Retina (tissue), 1 donor: ENCODE measurements around the gene SLC36A1.
"Not testable (repeated sequence)": the region's sequence is repeated elsewhere in the genome, so short reads cannot be mapped to it uniquely, and the experiment has no call there.

Experiments used
- DNase-seq: peaks from one replicate; pipeline ENCODE4 v3.0.0-alpha.2; 2016

The SLC36A1 gene

DNA sequence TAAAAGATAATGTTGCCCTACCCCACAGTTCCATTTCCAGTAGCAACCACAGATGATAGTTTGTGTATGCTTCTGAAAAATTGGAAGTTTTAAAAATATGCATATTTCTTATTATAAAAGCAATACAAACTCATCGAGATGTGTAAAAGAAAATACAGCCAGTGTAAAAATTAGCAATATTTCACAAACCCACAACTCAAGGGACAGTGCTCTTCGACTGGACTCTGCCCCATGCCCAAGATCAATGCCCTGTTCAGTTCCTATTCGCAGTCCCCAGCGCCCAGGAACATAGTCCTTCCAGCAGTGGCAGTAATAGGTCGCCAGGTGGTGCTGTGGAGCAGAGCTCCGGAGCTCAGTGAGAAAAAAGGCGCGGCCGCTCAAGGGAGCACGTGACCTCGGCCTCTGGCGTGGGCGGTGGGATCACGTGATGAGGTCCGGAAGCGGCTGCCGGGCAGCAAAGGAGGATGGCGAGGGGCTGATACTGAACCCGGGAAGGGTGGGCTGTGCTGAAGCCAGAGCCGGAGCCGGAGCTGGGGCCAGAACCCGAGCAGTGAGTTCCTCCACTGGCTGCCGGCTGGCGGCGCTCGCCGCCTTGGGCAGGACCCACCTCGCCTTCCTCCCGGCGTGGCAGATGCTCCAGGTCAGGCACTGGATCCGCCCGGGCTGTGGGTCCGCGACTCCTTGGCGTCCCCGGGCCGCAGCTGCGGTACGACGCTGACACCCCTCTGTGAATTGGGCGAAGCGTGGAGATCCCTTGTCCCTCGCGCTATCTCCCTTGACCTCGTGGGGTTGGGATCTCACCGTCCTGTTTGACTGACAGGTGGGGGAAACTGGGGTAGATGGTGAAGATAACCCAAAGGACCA, at the start of gene SLC36A1:
SLC36A1 (plus strand) TSS at position 430 of the 864 bp plus-strand sequence. CDS start 11,190 bp downstream, outside the sequence.
- DNase-seq: peak; percentile 97

DNA sequence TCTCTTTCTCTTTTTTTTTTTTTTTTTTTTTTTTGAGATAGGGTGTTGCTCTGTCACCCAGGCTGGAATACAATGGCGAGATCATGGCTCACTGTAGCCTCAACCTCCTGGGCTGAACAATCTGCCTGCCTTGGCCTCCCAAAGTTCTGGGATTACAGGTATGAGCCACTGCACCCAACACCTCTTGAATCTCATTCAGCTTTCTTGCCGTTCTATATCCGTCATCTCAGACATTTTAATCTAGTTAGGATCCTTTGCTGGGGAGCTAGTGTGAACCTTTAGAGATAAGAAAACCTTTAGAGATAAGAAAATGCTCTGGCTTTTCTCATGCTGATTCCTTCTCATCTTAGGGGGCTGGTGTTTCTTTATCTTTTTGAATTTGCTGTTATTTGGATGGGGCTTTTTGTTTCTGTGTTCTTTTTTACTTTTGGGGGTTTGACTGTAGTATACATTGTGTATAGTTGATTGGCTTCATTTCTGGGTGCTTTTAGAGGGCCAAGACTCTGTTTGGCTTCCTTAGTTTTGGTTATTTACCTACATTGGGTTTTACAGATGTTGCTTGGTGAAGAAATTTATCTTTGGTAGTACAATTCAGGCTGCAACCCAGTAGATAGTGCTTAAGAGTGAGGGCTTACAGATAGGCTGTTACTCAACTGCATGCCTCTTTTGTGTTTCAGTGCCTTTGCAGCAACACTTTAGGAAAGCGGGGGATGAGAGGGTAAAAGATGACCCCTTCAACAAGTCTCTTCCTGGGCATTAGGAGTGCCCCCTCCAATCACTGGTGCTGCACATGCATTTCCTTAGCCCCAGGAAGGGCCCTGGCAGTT, 41.9 kb upstream of the SLC36A1 start:
- DNase-seq: no peak

DNA sequence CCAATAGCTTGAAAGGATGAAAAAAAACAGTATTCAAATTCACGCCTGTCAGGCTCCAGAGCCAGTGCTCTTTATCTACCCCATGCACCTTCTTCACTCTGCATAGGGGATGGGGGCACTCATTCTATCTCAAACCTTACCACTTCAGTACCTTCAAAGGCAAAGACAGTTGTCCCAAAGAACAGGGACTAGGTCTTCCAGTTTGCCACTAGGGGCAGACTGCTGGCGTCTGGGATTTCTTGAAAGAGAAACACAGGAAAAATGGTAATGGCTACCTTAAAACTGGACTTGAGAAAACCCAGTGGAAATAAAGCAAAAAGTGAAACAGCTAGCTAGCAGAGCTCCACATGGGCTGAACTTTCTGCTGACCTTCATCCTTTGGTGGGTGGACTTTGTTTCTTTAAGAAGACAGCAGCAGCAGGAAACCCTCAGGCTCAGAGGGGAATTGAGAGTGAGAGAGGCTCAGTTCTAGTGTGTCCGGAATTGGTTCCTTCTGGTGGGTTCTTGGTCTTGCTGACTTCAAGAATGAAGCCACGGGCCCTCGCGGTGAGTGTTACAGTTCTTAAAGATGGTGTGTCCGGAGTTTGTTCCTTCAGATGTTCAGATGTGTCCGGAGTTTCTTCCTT, 41.0 kb upstream of the SLC36A1 start:
- no peak for DNase-seq

DNA sequence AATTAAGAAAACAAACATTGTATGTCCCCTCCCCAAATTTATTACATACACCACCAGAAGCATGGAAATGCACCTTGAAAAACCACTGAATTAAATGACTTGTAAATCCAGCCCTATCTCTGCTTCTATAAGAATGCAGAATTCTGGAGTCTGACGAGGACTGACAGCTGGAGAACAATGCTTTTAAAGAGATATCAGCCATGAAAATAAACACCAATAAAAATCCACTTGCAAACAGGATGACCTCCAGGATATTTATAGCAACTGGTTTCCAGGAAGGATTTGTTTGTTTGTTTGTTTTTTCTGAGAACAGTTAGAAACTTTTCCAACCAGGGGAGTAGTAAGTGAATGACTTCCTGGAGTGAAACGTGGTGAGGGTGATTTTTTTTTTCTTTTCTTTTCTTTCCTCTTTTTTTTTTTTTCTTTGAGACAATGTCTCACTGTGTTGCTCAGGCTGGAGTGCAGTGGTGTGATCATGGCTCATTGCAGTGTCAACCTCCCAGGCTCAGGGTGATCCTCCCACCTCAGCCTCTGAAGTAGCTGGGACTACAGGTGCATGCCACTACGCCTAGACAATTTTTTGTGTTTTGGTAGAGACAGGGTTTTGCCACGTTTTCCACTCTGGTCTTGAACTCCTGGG, 38.7 kb upstream of the SLC36A1 start:
- DNase-seq: peak; percentile 49

DNA sequence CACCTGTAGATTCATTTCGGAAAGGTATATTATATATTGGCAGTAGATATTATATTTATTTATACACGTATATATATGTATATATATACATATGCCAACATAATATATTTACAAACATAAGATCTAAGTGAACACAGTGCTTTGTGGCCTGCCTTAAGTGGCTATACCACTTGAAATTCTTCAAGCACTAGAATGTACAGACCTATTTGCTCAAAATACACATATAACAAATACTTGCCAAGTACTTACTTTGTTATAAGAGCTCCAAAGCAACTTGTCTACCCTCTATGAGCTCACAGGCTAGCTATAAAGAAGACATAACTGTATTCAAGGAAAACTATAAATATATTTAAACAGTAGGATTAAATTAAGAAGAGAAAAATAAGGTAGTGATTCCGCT, 33.6 kb upstream of the SLC36A1 start:
- no peak for DNase-seq

DNA sequence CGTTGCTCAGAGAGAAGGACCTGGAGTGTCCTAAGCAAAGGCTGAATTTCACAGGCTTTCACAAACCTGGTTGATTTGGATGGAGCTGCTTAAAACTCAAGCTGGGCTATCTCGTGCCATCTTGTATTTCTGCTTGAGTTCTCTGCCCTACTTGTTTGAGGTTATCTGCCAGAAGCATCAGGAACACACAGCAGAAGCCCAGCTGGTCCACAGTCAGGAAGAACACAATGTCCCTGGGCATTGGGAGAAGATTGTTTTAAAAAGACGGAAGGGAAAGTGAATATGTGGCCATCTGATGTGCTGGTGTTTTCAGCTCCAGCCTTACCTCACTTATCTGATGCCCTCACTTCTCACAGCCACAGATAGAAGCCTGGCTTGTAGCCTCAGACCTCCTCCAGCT, 32.9 kb upstream of the SLC36A1 start:
- DNase-seq: no peak

DNA sequence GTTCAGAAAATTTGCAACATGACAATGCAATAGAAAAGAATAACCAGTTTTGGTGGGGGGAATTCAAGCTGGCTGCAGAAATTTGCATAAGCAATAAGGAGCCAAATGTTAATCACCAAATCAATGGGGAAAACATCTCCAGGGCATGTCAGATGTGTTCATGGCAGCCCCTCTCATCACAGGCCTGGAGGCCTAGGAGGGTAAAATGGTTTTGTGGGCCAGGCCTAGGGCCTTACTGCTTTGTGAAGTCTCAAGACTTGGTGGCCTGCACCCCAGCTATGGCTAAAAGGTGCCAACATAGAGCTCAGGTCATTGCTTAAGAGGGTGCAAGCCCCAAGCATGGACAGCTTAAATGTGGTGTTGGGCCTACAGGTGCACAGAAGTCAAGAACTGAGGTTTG, 29.7 kb upstream of the SLC36A1 start:
- no peak for DNase-seq

DNA sequence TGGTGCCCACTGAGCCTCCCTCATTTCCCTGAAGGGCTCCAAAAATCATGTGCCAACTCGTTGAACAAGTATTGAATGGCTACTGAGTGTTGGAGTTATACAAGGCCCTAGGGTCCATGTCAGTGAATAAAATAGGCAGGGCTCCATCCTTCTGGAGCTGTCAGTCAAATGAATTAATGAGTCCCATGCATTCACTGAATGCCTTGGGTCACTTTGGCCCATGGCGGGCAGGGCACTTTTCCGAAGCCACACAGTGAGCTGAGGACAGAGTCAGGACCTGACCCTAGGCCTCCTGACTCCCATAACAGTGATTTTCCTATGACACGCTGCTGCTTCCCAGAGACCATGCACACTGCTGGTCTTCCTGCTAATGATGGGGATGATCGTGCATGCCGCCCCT, 27.3 kb upstream of the SLC36A1 start:
- no peak for DNase-seq

DNA sequence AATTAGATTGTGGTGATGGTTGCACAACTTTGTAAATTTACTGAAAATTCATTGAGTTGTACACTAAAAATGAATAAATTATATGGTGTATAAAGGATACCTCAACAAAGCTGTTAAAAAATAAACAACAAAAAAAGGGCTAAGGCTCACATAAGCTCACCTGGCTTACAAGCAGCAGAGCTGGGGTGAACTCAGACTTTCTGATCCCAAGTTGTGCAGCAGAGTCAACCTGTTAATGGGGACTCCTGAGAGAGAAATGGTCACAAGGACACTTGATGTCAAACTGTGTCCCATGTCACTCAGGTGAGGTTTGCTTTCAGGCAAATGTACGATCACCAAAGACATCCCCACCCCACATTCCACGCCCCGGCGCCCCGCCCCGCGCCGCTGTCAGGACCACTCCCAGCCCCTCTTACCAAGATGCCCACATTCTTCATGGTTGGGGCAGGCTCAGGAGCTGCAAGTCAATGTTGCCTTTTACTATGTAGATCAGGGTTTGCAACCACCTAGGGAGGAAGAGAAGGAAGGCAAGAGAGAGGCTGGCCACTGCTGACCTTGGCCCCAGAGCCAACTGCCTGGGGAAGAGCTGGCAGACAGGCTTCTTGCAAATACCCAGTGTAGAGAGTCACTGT, 22.4 kb upstream of the SLC36A1 start:
- no peak for DNase-seq

DNA sequence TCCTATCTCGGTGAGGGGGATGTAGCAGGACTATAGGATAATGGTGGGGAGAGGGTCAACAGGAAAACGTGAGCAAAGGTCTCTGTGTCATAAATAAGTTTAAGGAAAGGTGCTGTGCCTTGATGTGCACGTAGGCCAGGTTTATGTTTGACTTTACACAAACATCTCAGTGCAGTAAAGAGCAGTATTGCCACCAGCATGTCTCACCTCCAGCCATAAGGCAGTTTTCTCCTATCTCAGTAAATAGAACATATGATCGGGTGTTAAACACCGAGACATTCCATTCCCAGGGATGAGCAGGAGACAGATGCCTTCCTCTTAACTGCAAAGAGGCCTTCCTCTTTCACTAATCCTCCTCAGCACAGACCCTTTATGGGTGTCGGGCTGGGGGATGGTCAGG, 21.1 kb upstream of the SLC36A1 start:
- not testable (repeated sequence) for DNase-seq

DNA sequence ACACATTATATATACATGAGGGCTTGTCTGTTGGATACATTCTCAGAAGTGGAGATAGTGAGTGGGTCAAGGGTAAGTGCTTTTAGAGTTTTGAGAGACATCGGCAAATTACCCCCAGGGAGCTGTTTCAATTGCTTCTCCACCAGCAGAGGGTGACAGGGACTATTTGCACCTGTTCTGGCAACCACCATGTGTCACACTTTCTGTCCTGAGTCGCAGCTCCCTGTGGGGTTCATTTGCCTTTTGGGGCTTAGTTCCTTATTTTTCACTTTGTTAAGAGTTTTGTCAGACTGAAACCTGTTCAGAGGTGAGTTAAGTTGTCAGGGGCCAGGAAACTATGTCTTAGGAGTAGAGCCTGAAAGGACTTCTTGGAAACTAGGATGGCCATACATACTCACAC, 20.1 kb upstream of the SLC36A1 start:
- DNase-seq: no peak

DNA sequence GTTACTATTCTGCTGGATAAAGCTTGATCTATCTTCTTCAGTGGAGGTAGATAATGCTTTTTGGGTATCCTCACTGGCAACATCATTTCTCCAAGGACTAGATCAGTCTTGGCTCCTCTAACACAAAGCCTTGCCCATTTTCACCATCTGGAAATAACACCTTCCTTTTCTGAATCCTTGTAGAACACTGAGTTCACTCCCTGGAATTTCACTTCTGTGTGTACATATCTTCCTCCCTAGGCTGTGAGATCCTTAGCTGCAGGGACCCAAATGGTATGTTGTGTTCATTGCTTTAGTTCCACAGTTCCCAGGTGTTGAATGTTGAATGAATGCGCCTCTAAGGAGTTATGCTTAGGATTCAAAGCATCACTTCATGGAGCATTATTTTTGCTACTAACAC, 16.7 kb upstream of the SLC36A1 start:
- no peak for DNase-seq

DNA sequence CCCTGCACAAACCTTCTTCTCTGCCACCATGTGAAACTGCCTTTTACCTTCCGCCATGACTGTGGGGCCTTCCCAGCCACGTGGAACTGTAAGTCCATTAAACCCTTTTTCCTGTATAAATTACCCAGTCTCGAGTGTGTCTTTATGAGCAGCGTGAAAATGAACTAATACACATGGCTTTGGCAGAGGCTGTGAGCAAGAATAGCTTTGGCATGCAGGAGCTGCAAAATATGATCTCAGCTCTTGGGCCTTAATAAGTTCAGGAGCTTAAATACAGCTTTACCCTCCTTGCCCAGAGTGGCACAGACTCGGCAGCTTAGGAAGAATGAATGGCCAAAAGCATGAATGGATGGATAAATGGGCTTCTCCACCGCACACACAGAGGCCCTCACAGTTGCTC, 15.7 kb upstream of the SLC36A1 start:
- no peak for DNase-seq

DNA sequence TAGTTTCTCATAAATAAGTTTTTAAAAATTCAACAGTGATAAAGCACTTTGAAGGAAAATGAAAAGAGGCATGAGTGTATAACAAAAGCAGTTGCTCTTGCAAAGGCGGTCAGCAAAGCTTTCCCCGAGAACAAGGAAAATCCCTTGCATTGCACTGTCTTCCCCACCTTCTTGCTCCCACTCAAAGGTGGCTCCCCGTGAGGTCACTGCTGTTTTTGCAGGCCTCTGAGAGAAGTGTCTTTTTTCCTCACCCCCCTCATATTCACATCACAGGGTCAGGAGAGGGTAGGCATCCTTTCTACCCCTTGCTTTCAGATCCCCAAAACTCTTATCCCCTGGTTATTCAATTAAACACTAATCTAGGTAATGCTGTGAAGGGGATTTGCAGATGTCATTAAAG, 15.2 kb upstream of the SLC36A1 start:
- DNase-seq: no peak

DNA sequence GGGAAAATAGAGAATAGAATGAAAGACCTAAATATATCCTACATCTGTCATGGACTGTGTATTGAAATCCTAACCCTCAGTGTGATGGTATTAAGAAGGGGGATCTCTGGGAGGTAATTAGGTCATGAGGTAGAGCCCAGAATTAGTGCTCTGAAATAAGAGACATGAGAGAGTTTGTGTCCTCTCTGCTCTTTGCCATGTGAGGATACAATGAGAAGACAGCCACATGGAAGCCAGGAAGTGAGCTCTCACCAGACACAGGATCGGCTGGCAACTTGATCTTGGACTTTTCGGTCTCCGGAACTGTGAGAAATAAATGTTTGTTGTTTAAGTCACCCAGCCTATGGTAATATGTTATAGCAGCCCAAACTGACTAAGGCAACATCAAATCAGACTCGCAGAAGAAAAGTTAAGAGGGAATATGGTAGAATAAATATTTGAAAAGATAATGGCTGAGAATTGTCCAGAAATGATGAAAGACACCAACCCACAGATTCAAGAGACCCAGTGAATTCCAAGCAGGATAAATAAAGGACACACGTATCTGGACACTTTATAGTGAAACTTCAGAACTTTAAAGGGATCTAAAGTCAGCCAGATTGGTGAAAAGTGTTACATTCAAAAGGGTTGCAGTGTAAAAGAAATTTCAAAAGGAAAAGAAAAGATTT, 12.7 kb upstream of the SLC36A1 start:
- no peak for DNase-seq

DNA sequence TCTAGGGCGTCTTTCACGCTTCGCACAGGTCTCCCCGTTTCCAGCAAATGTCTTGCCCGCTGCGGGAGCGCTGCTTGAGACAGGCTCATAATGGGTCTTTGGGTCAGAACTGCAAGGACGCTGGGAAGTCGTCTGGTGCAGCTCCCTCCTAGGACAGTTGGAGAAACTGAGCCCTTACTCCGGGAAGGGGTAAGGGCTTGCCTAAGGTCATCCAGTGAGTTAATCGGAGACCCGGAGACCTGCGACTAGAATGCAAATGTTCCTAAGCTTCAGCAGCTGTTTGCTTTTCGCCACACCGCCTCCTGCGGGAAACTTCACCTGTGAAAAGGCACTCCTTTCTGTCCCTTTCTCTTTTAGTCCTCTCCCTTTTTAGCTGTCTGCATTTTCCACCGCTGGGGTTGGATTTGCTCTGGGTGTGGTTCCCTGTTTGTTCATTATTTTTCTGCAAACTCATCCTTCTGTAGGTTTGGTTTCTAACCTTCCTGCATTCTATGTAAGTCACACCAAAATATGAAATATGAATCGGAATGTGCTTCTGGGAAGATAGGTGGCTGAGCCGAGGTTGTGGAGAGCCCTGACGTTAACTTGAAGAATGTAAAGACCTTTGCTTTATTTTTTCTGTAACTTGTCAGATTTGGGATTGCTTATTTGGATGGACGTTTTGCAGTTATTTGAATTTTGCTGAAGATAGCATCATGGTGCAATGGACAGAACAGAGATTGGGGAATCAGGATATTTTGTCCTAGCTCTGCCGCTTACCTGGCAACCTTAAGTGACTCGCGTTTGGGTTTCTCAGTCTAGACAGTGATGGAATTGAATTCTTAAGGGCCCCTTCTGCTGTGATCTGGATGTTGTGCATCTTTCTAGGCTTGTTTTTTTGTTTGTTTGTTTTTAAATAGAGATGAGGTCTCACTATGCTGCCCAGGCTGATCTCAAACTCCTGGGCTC, 909 bp downstream of the SLC36A1 start:
- DNase-seq: no peak

DNA sequence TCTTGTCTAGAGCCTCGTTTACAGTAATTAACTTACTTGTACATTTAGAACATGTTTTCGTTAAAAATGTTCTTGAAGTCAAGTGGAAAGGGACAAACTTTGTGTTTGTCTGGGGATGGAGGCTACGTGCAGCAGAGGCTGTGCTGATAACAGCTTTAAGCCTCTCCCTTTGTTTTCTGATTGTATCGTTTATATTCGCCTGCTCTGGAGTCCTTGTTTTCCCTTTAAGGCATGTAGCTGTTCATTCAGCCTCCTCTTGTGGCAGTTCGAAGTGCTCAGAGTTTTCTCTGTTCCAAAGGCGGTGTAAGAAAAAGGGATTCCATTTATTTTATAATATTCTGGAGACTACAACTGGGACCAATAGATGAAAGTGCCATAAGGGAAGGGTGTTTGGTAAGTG, 1.9 kb downstream of the SLC36A1 start:
- DNase-seq: no peak

DNA sequence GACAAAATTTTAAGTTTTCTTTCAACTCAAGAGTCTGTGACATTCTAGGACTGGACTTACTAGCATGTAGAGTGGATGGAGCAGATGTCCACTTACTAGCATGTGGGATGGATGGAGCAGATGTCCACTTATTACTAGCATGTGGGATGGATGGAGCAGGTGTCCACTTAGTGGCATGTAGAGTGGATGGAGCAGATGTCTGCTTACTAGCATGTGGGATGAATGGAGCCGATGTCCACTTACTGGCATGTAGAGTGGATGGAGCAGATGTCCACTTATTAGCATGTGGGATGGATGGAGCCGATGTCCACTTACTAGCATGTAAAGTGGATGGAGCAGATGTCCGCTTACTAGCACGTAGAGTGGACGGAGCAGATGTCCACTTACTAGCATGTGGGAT, 2.4 kb downstream of the SLC36A1 start:
- DNase-seq: no peak

DNA sequence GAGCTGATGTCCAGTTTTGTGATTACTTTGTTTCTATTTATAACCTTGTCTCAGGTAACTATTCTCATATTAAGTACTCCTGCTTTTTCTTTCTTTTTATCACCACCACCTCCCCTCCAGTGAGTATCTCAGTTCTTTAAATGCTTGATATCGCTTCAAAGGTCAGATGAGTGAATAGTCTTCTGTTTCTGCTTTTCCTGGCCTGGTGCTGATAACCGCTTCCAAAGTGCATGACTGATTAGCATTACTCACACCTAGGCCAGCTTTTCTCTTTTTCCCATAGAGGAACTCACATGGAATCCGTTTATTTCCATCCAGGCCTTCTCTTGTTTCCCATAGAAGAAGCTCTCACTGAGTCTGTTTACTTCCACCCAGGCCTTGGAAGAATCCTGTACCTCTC, 3.2 kb downstream of the SLC36A1 start:
- DNase-seq: no peak

DNA sequence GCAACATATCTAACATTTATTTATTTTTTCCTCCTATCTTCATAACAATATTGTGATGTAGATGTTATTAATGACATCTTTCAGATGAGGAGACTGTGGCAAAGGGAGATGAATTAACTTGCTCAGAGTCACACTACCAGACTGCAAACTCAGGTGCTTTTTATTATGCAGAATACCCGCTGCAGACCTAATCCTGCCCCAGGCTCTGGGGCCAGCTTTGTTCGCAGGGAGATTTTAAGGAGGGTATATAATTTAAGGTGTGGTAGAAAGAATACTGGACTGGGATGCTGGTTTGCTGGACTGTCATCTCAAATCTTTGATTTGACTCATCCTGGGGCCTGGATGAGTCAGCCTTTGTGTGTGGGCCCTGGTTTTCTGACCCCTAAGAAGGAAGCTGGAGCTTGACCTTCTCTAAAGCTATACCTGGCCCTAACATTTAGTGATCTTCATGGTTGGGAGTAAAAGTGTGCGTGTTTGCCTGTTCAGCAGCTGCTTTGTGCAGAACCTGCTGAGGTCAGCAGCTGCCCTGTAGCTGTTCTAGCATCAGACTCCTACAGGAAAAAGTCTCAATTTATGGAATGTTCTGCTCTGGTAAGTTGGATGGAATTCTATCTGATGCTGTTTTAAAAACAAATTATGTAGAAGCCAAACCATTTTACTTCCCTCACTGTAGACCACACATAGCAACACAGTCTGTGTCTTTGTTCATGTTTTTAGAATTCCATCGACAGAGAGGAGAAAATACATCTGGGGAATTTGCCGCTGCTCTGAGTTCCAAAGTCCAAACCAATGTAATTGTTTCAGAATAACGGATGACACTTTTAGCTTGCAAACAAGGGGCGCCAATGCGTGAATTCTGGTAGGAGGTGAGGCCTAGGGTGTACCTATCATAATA, 4.5 kb downstream of the SLC36A1 start:
- no peak for DNase-seq
